ENCODE measurements around the gene ADAMTS16.

ADAMTS16 gene

DNA sequence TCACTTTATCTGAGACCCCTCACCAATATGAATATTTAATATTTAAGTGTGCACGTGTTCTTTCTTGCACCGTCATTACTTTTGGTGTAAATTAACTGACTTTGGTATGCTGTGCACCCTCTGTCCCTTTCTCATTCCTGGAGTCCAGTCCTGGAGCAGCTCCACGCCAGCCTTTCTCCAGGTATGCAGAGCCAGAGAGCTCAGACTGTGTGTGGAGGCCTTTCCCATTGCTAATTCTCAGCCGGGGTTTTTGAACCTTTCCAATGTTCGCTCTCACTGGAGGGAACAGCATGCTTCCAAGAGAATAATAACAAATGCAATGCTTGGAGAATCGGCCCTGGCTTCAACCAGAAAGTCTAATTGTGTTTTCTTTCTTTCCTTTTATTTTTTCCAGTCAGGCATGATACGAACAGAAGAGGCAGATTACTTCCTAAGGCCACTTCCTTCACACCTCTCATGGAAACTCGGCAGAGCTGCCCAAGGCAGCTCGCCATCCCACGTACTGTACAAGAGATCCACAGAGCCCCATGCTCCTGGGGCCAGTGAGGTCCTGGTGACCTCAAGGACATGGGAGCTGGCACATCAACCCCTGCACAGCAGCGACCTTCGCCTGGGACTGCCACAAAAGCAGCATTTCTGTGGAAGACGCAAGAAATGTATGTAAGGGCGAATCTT is 41.7 kb downstream of the ADAMTS16 start:
- no peak overlapping the region for H3K4me3 ChIP-seq (ENCODE audit: control insufficient read depth, low read depth, low read length)
- no peak for DNase-seq (ENCODE audit: low read depth)
- TF ChIP-seq, protein P1, sequence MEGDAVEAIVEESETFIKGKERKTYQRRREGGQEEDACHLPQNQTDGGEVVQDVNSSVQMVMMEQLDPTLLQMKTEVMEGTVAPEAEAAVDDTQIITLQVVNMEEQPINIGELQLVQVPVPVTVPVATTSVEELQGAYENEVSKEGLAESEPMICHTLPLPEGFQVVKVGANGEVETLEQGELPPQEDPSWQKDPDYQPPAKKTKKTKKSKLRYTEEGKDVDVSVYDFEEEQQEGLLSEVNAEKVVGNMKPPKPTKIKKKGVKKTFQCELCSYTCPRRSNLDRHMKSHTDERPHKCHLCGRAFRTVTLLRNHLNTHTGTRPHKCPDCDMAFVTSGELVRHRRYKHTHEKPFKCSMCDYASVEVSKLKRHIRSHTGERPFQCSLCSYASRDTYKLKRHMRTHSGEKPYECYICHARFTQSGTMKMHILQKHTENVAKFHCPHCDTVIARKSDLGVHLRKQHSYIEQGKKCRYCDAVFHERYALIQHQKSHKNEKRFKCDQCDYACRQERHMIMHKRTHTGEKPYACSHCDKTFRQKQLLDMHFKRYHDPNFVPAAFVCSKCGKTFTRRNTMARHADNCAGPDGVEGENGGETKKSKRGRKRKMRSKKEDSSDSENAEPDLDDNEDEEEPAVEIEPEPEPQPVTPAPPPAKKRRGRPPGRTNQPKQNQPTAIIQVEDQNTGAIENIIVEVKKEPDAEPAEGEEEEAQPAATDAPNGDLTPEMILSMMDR (conservative IDR thresholded peaks at IDR 0.05; ENCODE audit: control insufficient read depth, insufficient read depth, low read depth, low read length): no peak

DNA sequence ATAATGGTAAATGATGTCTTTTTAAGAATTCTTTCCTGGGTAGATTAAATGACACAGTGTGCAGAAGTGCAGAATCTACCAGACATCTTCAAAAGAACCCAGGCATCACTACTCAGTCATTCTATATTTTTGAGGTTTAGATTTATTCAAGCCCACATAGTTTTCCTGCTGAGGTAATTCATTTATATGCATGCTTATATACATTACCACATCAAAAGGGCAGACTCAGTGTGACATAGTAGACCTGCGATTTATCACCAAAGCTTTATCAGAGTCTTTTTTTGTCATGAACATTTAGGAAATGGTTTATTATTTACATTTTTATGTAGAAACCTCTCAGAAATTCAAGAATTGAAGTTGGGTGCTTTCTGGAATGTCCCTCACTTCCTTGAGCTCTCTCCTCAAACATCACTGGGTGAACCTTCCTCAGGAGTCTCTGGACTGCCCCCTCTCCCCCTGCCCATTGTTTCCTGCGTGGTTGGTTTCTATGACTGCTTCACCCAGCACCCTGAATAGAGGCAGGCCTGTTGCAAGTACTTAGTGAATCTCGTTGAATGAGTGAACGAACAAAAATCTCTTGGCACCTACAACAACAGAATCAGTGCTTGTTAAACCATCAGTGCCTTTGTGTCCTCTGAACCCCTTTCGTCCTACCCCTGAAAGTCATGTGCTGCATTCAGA is 42.5 kb downstream of the ADAMTS16 start:
- TF ChIP-seq, protein P1 (conservative IDR thresholded peaks at IDR 0.05; ENCODE audit: control insufficient read depth, insufficient read depth, low read depth, low read length): no peak
- no peak overlapping the region for H3K4me3 ChIP-seq (ENCODE audit: control insufficient read depth, low read depth, low read length)
- DNase-seq (ENCODE audit: low read depth): no peak

DNA sequence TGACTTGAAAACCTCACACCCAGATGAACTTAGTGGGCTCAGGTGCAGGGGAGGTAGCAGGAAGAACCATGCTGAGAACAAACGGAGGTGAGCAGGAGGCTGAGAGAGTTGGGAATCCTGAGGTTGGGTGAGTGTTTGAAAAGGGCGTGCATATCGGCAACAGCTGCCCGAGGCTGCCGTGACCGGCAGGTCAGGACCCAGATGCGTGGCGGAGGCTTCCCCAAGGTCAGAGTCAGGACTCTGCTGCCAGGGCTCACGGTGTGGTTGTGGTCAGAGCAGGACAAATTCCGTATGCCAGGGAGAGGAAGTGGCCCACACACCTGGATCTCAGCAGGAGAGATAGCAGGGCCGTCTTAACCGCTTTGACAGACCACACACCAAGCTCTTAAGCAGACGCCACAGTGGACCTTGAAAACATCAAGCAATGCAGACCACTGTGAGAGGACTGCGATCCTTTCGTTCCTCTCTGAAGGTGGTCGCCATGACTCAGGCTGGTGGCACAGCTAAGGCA is 43.1 kb downstream of the ADAMTS16 start:
- no peak overlapping the region for H3K4me3 ChIP-seq (ENCODE audit: control insufficient read depth, low read depth, low read length)
- no peak for DNase-seq (ENCODE audit: low read depth)
- TF ChIP-seq, protein P1 (conservative IDR thresholded peaks at IDR 0.05; ENCODE audit: control insufficient read depth, insufficient read depth, low read depth, low read length): no peak

DNA sequence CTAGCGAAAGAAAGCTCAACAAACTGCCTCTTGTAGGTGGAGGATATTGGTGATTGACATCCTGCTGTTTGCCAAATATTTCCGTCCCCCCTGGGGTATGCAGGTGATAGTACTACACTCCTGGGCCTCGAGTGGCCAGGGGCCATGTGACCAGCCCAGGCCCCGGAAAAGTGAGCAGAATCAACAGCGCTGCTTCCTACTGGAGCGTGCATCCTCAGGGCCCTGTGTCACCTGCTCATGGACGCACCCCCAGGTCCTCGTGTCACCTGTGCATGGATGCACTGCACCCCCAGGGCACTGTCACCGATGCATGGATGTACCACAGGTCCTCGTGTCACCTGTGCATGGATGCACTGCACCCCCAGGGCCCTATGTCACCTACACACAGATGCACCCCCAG is 43.8 kb downstream of the ADAMTS16 start:
- no peak for DNase-seq (ENCODE audit: low read depth)
- H3K4me3 ChIP-seq (ENCODE audit: control insufficient read depth, low read depth, low read length): no peak overlapping the region
- TF ChIP-seq, protein P1 (conservative IDR thresholded peaks at IDR 0.05; ENCODE audit: control insufficient read depth, insufficient read depth, low read depth, low read length): no peak

DNA sequence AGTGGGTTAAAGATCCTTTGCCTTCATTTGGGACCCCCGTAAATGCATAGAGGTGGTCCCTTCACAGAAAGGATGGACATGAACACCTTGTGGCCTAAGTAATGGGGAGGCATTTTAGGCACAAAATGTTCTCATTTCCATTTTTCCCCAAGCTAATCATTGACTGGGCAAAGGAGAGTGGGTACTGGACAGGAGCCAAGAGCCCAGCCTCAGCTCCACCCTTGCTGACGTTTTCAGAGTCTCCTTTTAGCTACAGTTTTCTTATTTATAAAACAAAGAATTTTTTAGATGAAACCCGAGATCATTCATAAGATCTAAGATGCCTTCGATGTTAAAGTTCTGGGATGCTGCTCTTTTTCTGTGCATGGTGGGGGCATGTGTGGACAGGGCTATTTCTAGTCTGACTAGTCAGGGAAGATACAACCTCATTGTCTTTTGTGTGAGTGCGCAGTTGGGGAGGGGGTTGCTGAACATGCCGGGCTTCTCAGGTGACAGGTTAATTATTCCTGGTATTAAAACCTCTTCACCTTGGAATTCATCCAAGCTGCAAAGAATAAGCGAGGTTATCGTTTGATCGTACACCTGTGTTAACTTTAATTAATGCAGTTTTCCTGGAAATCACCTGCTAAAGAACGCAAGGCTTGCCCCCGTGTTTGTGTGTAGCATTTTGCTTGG is 48.4 kb downstream of the ADAMTS16 start:
- TF ChIP-seq, protein P1 (conservative IDR thresholded peaks at IDR 0.05; ENCODE audit: control insufficient read depth, insufficient read depth, low read depth, low read length): no peak
- no peak for DNase-seq (ENCODE audit: low read depth)
- no peak overlapping the region for H3K4me3 ChIP-seq (ENCODE audit: control insufficient read depth, low read depth, low read length)

DNA sequence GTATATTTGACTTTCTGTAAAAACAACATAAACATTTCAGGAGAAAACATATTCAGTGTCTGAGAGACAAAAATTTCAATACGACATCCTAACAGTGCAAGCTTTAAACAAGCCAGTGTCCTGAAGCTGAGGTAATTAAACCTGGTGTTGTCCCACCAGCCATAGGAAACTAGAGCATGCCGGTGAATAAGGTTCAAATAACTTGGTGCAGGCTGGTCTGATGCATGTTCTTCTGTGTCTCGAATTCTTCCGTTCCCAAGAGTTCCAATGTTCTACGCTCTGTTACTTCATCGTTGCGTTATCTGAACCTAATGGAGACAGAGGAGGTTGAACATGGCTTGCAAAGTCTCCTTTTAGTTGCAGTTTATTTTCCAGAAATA is 48.9 kb downstream of the ADAMTS16 start:
- no peak overlapping the region for H3K4me3 ChIP-seq (ENCODE audit: control insufficient read depth, low read depth, low read length)
- TF ChIP-seq, protein P1 (conservative IDR thresholded peaks at IDR 0.05; ENCODE audit: control insufficient read depth, insufficient read depth, low read depth, low read length): no peak
- no peak for DNase-seq (ENCODE audit: low read depth)
